Hematopoietic multipotent progenitor cell (in vitro differentiated cells): ENCODE measurements around the gene HRAS. TPM values are rescaled to one million over a fixed set of nuclear protein-coding genes. Genes with fewer than 3 reads are reported as not detected.

ENCODE experiments used
- DNase-seq, 3 donors: peaks; one replicate each; pipeline ENCODE4 v3.0.0-alpha.2; 2011 to 2015; ENCODE audit warnings: low read depth in 2 of 3, low spot score in 2 of 3
- total RNA-seq: library from RNA; depleted of rRNA; stranded (reverse); fragments of >200 nt; gene quantifications from one replicate; pipeline ENCODE4 v1.2.3, GENCODE V29; 2012

HRAS gene
- total RNA-seq, 1 donor: 22.1 TPM

GRCh38 chr11:514606-515005 lies 20.8 kb downstream of the HRAS start:
- no peak for DNase-seq

GRCh38 chr11:512761-513595 lies 22.4 kb downstream of the HRAS start:
- no peak for DNase-seq

- no peak for DNase-seq
These were observed 26.4 kb downstream of the HRAS start for GRCh38 chr11:508956-509355.

- DNase-seq: no peak
These were observed 27.5 kb downstream of the HRAS start for GRCh38 chr11:507727-508515.

- DNase-seq: peak; percentile 87 to 96 (median 92)
These were observed 28.2 kb downstream of the HRAS start, which contains the start of gene RNH1 for GRCh38 chr11:506995-507726. RNH1 (minus strand) TSS chr11:507242; CDS start chr11:502162, 5,080 bp downstream.

GRCh38 chr11:506238-506994 lies 29.0 kb downstream of the HRAS start:
- DNase-seq: peak; percentile 94 to 97 (median 97)

GRCh38 chr11:504994-505344 lies 30.4 kb downstream of the HRAS start:
- DNase-seq: no peak

- peak in 1 of 3 donors; percentile 28 for DNase-seq
These were observed 31.1 kb downstream of the HRAS start for GRCh38 chr11:504053-504993.

- DNase-seq: no peak
These were observed 32.0 kb downstream of the HRAS start for GRCh38 chr11:503179-503981.

GRCh38 chr11:502288-503178 lies 32.8 kb downstream of the HRAS start:
- no peak for DNase-seq

GRCh38 chr11:501683-502287 lies 33.6 kb downstream of the HRAS start:
- DNase-seq: no peak

- no peak for DNase-seq
These were observed 34.2 kb downstream of the HRAS start for GRCh38 chr11:501001-501682.

- DNase-seq: no peak
These were observed 35.9 kb downstream of the HRAS start for GRCh38 chr11:499201-500076.

GRCh38 chr11:498297-499181 lies 36.8 kb downstream of the HRAS start:
- DNase-seq: no peak
